Panc1 (cell line): Measurements from ENCODE around the gene KRT9.
A peak's percentile ranks its signal among the peaks of the same experiment; 100 is the strongest.

Experiments used
- CTCF ChIP-seq: fragments of 450-650 bp; IDR thresholded peaks from 2 replicates; pipeline ENCODE4 v1.5.1; 2017; ENCODE audit warnings: mild to moderate bottlenecking
- POLR2AphosphoS5 ChIP-seq: IDR thresholded peaks from 2 replicates; pipeline ENCODE4 v1.6.1; 2012; ENCODE audit warnings: mild to moderate bottlenecking, low read depth, low read length, moderate library complexity
- REST ChIP-seq, 2 experiments: IDR thresholded peaks; 2 replicates each; pipeline ENCODE4 v1.6.1; 2011 to 2012; ENCODE audit warnings: low read depth in 2 of 2, control low read depth in 1 of 2, low read length in 1 of 2, mild to moderate bottlenecking in 1 of 2, moderate library complexity in 1 of 2; ENCODE audit not compliant: insufficient read depth in 1 of 2
- TCF7L2 ChIP-seq: IDR thresholded peaks from 2 replicates; pipeline ENCODE4 v1.6.1; 2011; ENCODE audit warnings: mild to moderate bottlenecking, low read depth, low read length, inconsistent platforms

DNA sequence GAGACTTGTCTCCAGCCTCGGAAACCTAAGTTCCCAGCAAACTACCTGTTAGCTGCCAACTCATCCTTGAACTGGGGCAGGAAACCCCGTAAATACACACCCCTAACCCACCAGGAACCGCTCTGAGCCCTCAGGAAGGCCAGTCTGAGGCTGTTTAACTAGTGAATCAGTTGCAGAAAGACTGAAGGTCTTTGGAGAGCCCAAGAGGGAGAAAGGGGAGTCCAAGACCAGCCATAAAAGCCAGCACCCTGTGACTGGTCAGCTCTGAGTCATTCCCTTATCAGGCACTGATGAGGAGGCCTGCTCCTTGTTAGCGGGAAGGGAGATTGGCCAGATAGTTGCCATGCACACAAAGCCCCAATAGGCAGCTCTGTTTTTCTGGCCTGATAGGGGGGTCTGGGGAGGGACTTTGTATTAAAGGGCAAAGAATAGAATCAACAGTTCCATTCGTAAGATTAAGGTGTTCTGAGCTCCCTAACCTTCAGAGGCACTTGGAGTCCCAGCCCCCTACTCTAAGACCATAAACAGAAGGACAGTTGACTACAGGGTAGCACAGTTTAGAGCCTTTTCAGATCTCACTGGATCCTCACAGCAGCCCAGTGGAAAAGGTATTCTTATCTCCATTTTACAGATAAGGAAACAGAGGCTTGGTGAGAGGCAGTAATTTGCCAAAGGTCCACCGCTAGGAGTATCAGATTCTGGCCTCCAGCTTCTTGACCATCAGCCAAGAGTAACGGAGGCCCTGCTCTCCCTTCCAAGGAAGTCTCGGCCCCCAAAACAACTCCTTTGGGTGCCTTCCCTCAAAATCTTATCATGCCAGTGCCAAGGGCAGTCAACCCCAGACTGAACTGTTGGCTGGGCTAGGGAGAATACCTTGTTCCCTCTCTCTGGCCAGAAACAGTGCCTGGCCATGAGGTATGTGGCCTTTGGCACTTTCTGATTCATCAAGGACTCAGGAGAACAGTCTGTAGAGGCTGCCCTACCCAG is 41.5 kb downstream of the KRT9 start:
- TF ChIP-seq TCF7L2 = peak; percentile 88
- no peak for TF ChIP-seq CTCF
- TF ChIP-seq REST (IDR thresholded peaks at IDR 0.05; ENCODE audit: insufficient read depth in 1 of 2, low read depth in 2 of 2, low read length in 1 of 2) = no peak
- peak; percentile 89 for TF ChIP-seq POLR2AphosphoS5
